SK-N-SH (cell line): Measurements from ENCODE around the gene CYREN. TPM values are rescaled to one million over a fixed set of nuclear protein-coding genes. Genes with fewer than 3 reads are reported as not detected.

ENCODE experiments used
- CTCF ChIA-PET: fragments of 300-600, 350-600 bp; formaldehyde crosslinking; extraction: SDS; loops from one replicate; lab custom pipeline; 2021; lab: Yijun Ruan, JAX
- POLR2A ChIA-PET: fragments of 350-600 bp; sonication (Branson Sonifier 250); formaldehyde crosslinking; extraction: SDS; loops from one replicate; lab custom pipeline; 2020; ENCODE audit warnings: antibody characterized with exemption, inconsistent platforms; lab: Yijun Ruan, JAX
- DNase-seq: peaks from one replicate; pipeline ENCODE4 v3.0.0; 2012
- H2AFZ ChIP-seq: fragments of 200-600 bp; sonication (generic); 2 replicates; pipeline ENCODE4 v1.8.1; 2016; ENCODE audit warnings: antibody characterized with exemption, mild to moderate bottlenecking, low read depth
- H3F3A ChIP-seq: fragments of 200-600 bp; sonication (generic); replicated peaks from 2 replicates; pipeline ENCODE3; 2016; ENCODE audit warnings: antibody characterized with exemption, mild to moderate bottlenecking; ENCODE audit not compliant: insufficient read depth
- H3K27ac ChIP-seq, 2 experiments: fragments of 200-500 bp in 1 of 2; fragments of 200-600 bp in 1 of 2; sonication (Bioruptor generic) in 1 of 2; sonication (generic), shearing (Covaris generic) in 1 of 2; 2 replicates each; pipeline versions ENCODE4 v1.5.1 to v1.6.1; 2014 to 2016; ENCODE audit warnings: low read depth in 2 of 2, inconsistent platforms in 1 of 2, low read length in 1 of 2, mild to moderate bottlenecking in 1 of 2, mixed read lengths in 1 of 2
- H3K27me3 ChIP-seq: fragments of 200-600 bp; sonication (generic), shearing (Covaris generic); 2 replicates; pipeline ENCODE4 v1.6.1; 2016; ENCODE audit warnings: mixed run types; ENCODE audit not compliant: insufficient read depth
- H3K36me3 ChIP-seq, 2 experiments: fragments of 200-500 bp in 1 of 2; fragments of 200-600 bp in 1 of 2; sonication (Bioruptor generic) in 1 of 2; sonication (generic) in 1 of 2; replicated peaks in 1 of 2; 2 replicates each; pipeline versions ENCODE3 to v1.5.1; 2014 to 2016; ENCODE audit warnings: low read length in 1 of 2, mild to moderate bottlenecking in 1 of 2; ENCODE audit not compliant: insufficient read depth in 2 of 2, control insufficient read depth in 1 of 2
- H3K4me1 ChIP-seq, 2 experiments: fragments of 200-500 bp in 1 of 2; fragments of 200-600 bp in 1 of 2; sonication (Bioruptor generic) in 1 of 2; sonication (generic), shearing (Covaris generic) in 1 of 2; 2 replicates each; pipeline versions ENCODE4 v1.5.1 to v1.6.1; 2014 to 2016; ENCODE audit warnings: low read depth in 1 of 2, low read length in 1 of 2, mixed run types in 1 of 2; ENCODE audit not compliant: insufficient read depth in 2 of 2, control insufficient read depth in 1 of 2
- H3K4me2 ChIP-seq: fragments of 200-600 bp; sonication (generic), shearing (Covaris generic); 2 replicates; pipeline ENCODE4 v1.6.1; 2017; ENCODE audit warnings: mixed run types
- H3K4me3 ChIP-seq, 2 experiments: fragments of 200-500 bp in 1 of 2; fragments of 200-600 bp in 1 of 2; sonication (Bioruptor generic) in 1 of 2; sonication (generic), shearing (Covaris generic) in 1 of 2; 2 replicates each; pipeline versions ENCODE4 v1.5.1 to v1.8.1; 2014 to 2016; ENCODE audit warnings: low read depth in 2 of 2, inconsistent platforms in 1 of 2, low read length in 1 of 2, mild to moderate bottlenecking in 1 of 2, mixed read lengths in 1 of 2, moderate library complexity in 1 of 2
- H3K79me2 ChIP-seq: fragments of 200-600 bp; sonication (generic); 2 replicates; pipeline ENCODE4 v1.8.1; 2017; ENCODE audit warnings: mild to moderate bottlenecking; ENCODE audit not compliant: insufficient read depth
- H3K9ac ChIP-seq: fragments of 200-600 bp; sonication (generic); 2 replicates; pipeline ENCODE4 v1.6.1; 2017; ENCODE audit warnings: mixed run types
- H3K9me2 ChIP-seq: fragments of 200-600 bp; sonication (generic); 2 replicates; pipeline ENCODE4 v1.6.1; 2017; ENCODE audit warnings: mixed run types
- H3K9me3 ChIP-seq: fragments of 200-600 bp; sonication (generic); 2 replicates; pipeline ENCODE4 v1.6.1; 2017; ENCODE audit warnings: mixed run types, mild to moderate bottlenecking, moderate library complexity
- H4K20me1 ChIP-seq: fragments of 200-600 bp; sonication (generic); 2 replicates; pipeline ENCODE4 v1.6.1; 2017; ENCODE audit warnings: mild to moderate bottlenecking, mixed run types; ENCODE audit not compliant: insufficient read depth
- CHD2 ChIP-seq: fragments of 150-350 bp; IDR thresholded peaks from 2 replicates; pipeline ENCODE4 v1.6.1; 2018; ENCODE audit warnings: low read length; ENCODE audit not compliant: partially characterized antibody
- CTCF ChIP-seq: fragments of 200-600 bp; sonication (generic); IDR thresholded peaks from 2 replicates; pipeline ENCODE4 v1.6.1; 2017; ENCODE audit warnings: antibody characterized with exemption, mild to moderate bottlenecking, moderate library complexity
- EP300 ChIP-seq, 2 experiments: IDR thresholded peaks; 2 replicates each; pipeline versions ENCODE4 v1.4.0 to v1.6.1; 2012; ENCODE audit warnings: borderline replicate concordance in 1 of 2, low read depth in 1 of 2, low read length in 1 of 2
- EZH2phosphoT487 ChIP-seq: fragments of 200-600 bp; sonication (generic); IDR thresholded peaks from 2 replicates; pipeline ENCODE4 v1.6.1; 2017; ENCODE audit warnings: low read depth, mixed run types, mild to moderate bottlenecking, antibody characterized with exemption, moderate library complexity, borderline replicate concordance
- FOXJ3 ChIP-seq: sonication (generic); formaldehyde crosslinking; IDR thresholded peaks from 2 replicates; pipeline ENCODE4 v1.5.1; 2020; ENCODE audit warnings: mild to moderate bottlenecking, missing genetic modification reagents
- FOXM1 ChIP-seq: IDR thresholded peaks from 2 replicates; pipeline ENCODE4 v1.4.0; 2012; ENCODE audit warnings: low read depth, mild to moderate bottlenecking
- GABPA ChIP-seq: IDR thresholded peaks from 2 replicates; pipeline ENCODE4 v1.4.0; 2012; ENCODE audit warnings: low read depth, mild to moderate bottlenecking
- GATA2 ChIP-seq: sonication (generic); formaldehyde crosslinking; IDR thresholded peaks from 2 replicates; pipeline ENCODE4 v1.5.0; 2020; ENCODE audit warnings: mild to moderate bottlenecking, missing genetic modification reagents
- MAX ChIP-seq: IDR thresholded peaks from 2 replicates; pipeline ENCODE4 v1.4.0; 2012; ENCODE audit warnings: low read depth
- NRF1 ChIP-seq: IDR thresholded peaks from 2 replicates; pipeline ENCODE4 v1.6.1; 2012; ENCODE audit warnings: low read depth, mild to moderate bottlenecking, low read length
- PBX3 ChIP-seq: IDR thresholded peaks from 2 replicates; pipeline ENCODE4; 2012
- POLR2AphosphoS5 ChIP-seq: IDR thresholded peaks from 2 replicates; pipeline ENCODE4 v1.6.1; 2012; ENCODE audit warnings: low read depth, low read length
- RCOR1 ChIP-seq: fragments of 150-350 bp; IDR thresholded peaks from 2 replicates; pipeline ENCODE4 v1.6.1; 2017; ENCODE audit warnings: antibody characterized with exemption, low read length
- REST ChIP-seq: IDR thresholded peaks from 2 replicates; pipeline ENCODE4 v1.6.1; 2012; ENCODE audit warnings: mild to moderate bottlenecking, low read depth, low read length, moderate library complexity
- RFX5 ChIP-seq: IDR thresholded peaks from 2 replicates; pipeline ENCODE4 v1.6.1; 2012; ENCODE audit warnings: mild to moderate bottlenecking, improper control_type of control experiment, low read length
- SIN3A ChIP-seq: IDR thresholded peaks from 2 replicates; pipeline ENCODE4 v1.6.1; 2012; ENCODE audit warnings: low read depth, mild to moderate bottlenecking, low read length, moderate library complexity, borderline replicate concordance
- SMC3 ChIP-seq: IDR thresholded peaks from 2 replicates; pipeline ENCODE4 v1.6.1; 2012; ENCODE audit warnings: low read depth, low read length, improper control_type of control experiment
- TAF1 ChIP-seq: IDR thresholded peaks from 2 replicates; pipeline ENCODE4 v1.6.1; 2012; ENCODE audit warnings: low read depth, mild to moderate bottlenecking, low read length, moderate library complexity, borderline replicate concordance
- TEAD4 ChIP-seq: IDR thresholded peaks from 2 replicates; pipeline ENCODE4 v1.4.0; 2012; ENCODE audit warnings: mild to moderate bottlenecking, borderline replicate concordance; ENCODE audit not compliant: insufficient read depth
- USF2 ChIP-seq: fragments of 150-350 bp; IDR thresholded peaks from 2 replicates; pipeline ENCODE4 v1.6.1; 2017; ENCODE audit warnings: antibody characterized with exemption, low read length, low read depth, borderline replicate concordance
- WGBS: methylation state at CpG from one replicate; pipeline ENCODE4 v1.1.6; 2017; ENCODE audit warnings: low lambda C conversion rate; 5-methylcytosine and 5-hydroxymethylcytosine counted together
- polyA plus RNA-seq, 3 experiments: library from polyadenylated mRNA; depleted of rRNA; stranded (reverse); fragments of >200 nt; gene quantifications; 2 replicates each; pipeline ENCODE4 v1.2.3, GENCODE V29; 2012

CYREN gene
- polyA plus RNA-seq, 1 of the 3 experiments (the other 2 are of a cell fraction): 53.4 TPM

GRCh38 chr7:135200821-135201331, 30.4 kb upstream of the CYREN start:
- Histone ChIP-seq H3K4me3 (no peak overlapping the region), H3K9ac (no peak overlapping the region), H3K36me3 (peaks cover 4 to 55% of the 10 kb centered on the region in 2 experiments), H4K20me1 (no peaks in the 10 kb centered on the region), H3K4me1 (peaks cover 0 to 13% of the 10 kb centered on the region in 2 experiments; a peak in 2 of 4 replicates), H3K9me3 (no peaks in the 10 kb centered on the region), H3F3A (no peaks in the 10 kb centered on the region), H3K4me2 (no peak overlapping the region), H3K27me3 (no peaks in the 10 kb centered on the region), H3K9me2 (no peaks in the 10 kb centered on the region), H2AFZ (no peak overlapping the region), H3K27ac (no peak overlapping the region; a peak in 1 of 4 replicates), H3K79me2 (no peaks in the 10 kb centered on the region)
- WGBS: 69% methylated on average over 3 of the region's 3 CpGs
- DNase-seq: no peak
- TF ChIP-seq EP300 (IDR thresholded peaks at IDR 0.05; ENCODE audit: borderline replicate concordance in 1 of 2, low read depth in 1 of 2, low read length in 1 of 2) (no peak), REST (no peak), GABPA (no peak), RCOR1 (no peak), SMC3 (no peak), EZH2phosphoT487 (no peak), RFX5 (no peak), CTCF (no peak), SIN3A (no peak), FOXJ3 (CRISPR knock-in tag) (no peak), MAX (no peak), FOXM1 (no peak), GATA2 (CRISPR knock-in tag) (no peak), TEAD4 (no peak), TAF1 (no peak), PBX3 (no peak), USF2 (no peak), CHD2 (no peak), NRF1 (no peak), POLR2AphosphoS5 (no peak)
- CTCF ChIA-PET: no interaction called here
- POLR2A ChIA-PET: no interaction called here
